Measurements from ENCODE around the gene PRKCZ.
A peak's percentile ranks its signal among the peaks of the same experiment; 100 is the strongest.

PRKCZ gene

DNA sequence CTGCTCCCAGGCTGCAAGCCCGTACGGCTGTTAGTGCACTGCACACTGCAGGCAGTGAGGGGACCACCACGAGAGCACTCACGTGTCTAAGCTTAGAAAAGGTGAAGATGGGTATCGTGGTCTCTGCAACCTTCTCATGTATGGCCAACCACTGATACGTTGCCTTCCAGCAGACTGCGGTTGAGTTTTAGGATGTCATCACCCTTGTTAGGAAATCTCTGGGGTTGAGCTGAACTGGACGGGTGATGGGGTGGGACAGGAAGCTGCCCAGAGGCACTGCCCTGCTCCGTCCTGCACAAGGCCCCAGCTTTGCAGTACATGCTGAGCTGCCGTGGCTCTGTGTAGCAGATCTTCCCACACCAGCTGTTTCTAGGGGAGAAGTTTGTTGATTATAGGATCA is 101.0 kb downstream of the PRKCZ start:
- TF ChIP-seq, protein P1, sequence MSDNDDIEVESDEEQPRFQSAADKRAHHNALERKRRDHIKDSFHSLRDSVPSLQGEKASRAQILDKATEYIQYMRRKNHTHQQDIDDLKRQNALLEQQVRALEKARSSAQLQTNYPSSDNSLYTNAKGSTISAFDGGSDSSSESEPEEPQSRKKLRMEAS (IDR thresholded peaks at IDR 0.05; ENCODE audit: low read depth, low read length) = peak; percentile 90
- TF ChIP-seq MYC (IDR thresholded peaks at IDR 0.05; ENCODE audit: low read depth, low read length) (peak; percentile 82), POLR2A (IDR thresholded peaks at IDR 0.05; ENCODE audit: extremely low read depth, insufficient read length) (no peak)
- TF ChIP-seq, protein P2, sequence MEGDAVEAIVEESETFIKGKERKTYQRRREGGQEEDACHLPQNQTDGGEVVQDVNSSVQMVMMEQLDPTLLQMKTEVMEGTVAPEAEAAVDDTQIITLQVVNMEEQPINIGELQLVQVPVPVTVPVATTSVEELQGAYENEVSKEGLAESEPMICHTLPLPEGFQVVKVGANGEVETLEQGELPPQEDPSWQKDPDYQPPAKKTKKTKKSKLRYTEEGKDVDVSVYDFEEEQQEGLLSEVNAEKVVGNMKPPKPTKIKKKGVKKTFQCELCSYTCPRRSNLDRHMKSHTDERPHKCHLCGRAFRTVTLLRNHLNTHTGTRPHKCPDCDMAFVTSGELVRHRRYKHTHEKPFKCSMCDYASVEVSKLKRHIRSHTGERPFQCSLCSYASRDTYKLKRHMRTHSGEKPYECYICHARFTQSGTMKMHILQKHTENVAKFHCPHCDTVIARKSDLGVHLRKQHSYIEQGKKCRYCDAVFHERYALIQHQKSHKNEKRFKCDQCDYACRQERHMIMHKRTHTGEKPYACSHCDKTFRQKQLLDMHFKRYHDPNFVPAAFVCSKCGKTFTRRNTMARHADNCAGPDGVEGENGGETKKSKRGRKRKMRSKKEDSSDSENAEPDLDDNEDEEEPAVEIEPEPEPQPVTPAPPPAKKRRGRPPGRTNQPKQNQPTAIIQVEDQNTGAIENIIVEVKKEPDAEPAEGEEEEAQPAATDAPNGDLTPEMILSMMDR (IDR thresholded peaks at IDR 0.05; ENCODE audit: low read depth, low read length) = no peak
- DNase-seq (ENCODE audit: low read depth) = peak; percentile 99
- H3K4me3 ChIP-seq (ENCODE audit: low read depth, low read length) = peak overlapping the region; percentile 28

DNA sequence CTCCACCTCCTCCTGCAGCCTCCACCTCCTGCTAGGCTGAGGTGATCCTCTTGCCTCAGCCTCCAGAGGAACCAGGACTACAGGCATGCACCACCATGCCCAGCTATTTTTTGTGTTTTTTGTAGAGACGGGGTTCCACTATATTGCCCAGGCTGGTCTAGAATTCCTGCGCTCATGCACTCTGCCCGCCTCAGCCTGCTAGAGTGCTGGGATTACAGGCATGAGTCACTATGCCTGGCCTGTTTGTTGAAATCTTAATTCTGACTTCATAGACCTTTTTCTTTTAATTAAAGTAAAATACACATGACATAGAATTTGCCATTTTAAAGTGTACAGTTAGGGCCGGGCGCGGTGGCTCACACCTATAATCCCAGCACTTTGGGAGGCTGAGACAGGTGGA is 101.7 kb downstream of the PRKCZ start:
- TF ChIP-seq, protein P2 (IDR thresholded peaks at IDR 0.05; ENCODE audit: low read depth, low read length) = no peak
- no peak for TF ChIP-seq POLR2A (IDR thresholded peaks at IDR 0.05; ENCODE audit: extremely low read depth, insufficient read length)
- TF ChIP-seq, protein P1 (IDR thresholded peaks at IDR 0.05; ENCODE audit: low read depth, low read length) = no peak
- TF ChIP-seq MYC (IDR thresholded peaks at IDR 0.05; ENCODE audit: low read depth, low read length) = no peak
- H3K4me3 ChIP-seq (ENCODE audit: low read depth, low read length) = peak overlapping the region; percentile 1
- DNase-seq (ENCODE audit: low read depth) = no peak

DNA sequence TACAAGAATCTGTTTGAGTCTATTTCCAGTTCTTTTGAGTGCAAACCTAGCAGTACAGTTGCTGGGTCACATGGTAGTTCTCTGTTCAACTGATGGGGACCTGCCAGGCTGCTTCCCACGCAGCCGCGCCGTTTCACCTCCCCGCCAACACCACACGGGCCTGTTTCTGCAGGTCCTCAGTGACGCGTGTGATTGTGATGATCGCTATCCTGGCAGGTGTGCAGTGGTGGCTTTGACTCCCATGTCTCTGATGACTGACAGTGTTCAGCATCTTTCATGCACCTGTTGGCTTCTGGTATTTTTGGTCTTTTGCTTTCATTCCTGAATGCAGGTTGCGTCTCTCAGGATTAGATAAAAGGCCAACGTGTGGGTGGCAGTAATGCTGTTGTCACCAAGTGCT is 102.7 kb downstream of the PRKCZ start:
- H3K4me3 ChIP-seq (ENCODE audit: low read depth, low read length) = no peak overlapping the region
- TF ChIP-seq, protein P1 (IDR thresholded peaks at IDR 0.05; ENCODE audit: low read depth, low read length) = no peak
- no peak for TF ChIP-seq MYC (IDR thresholded peaks at IDR 0.05; ENCODE audit: low read depth, low read length)
- TF ChIP-seq, protein P2 (IDR thresholded peaks at IDR 0.05; ENCODE audit: low read depth, low read length) = no peak
- TF ChIP-seq POLR2A (IDR thresholded peaks at IDR 0.05; ENCODE audit: extremely low read depth, insufficient read length) = no peak
- no peak for DNase-seq (ENCODE audit: low read depth)

DNA sequence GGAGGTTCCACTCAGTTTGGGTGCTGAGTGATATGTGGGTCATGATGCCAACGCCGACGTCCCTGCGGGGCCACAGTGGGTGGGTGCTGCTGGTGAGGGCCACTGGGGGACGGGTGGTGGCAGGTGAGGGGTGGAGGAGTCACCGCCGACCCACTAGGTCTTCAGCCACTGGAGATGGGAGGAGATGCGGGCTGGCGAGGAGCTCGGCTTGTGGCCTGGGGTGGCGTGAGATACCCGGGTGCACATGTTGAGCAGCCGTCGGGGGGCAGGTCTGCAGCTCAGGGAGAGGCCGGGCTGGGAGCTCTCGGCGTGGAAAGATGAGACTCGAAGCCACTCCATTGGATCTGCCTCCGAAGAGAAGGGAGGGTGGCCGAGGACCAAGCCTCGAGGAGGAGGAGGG is 103.8 kb downstream of the PRKCZ start:
- DNase-seq (ENCODE audit: low read depth) = no peak
- TF ChIP-seq, protein P2 (IDR thresholded peaks at IDR 0.05; ENCODE audit: low read depth, low read length) = no peak
- TF ChIP-seq, protein P1 (IDR thresholded peaks at IDR 0.05; ENCODE audit: low read depth, low read length) = no peak
- no peak for TF ChIP-seq MYC (IDR thresholded peaks at IDR 0.05; ENCODE audit: low read depth, low read length)
- no peak for TF ChIP-seq POLR2A (IDR thresholded peaks at IDR 0.05; ENCODE audit: extremely low read depth, insufficient read length)
- no peak overlapping the region for H3K4me3 ChIP-seq (ENCODE audit: low read depth, low read length)

DNA sequence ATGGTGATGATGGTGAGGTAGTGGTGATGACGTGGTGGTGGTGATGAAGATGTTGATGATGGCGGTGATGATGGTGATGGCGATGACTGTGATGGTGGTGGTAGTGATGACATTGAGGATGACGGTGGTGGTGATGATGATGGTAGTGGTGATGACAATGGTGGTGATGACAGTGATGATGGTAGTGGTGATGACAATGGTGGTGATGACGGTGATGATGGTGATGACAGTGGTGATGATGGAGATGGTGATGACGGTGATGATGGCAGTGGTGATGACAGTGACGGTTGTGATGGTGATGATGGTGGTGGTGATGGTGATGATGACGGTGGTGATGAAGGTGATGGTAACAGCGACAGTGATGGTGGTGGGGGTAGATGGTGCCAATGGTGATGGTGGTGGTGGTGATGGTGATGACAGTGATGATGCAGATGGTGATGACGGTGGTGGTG is 105.0 kb downstream of the PRKCZ start:
- no peak for DNase-seq (ENCODE audit: low read depth)
- TF ChIP-seq POLR2A (IDR thresholded peaks at IDR 0.05; ENCODE audit: extremely low read depth, insufficient read length) (no peak), MYC (IDR thresholded peaks at IDR 0.05; ENCODE audit: low read depth, low read length) (no peak)
- TF ChIP-seq, protein P2 (IDR thresholded peaks at IDR 0.05; ENCODE audit: low read depth, low read length) = no peak
- TF ChIP-seq, protein P1 (IDR thresholded peaks at IDR 0.05; ENCODE audit: low read depth, low read length) = no peak
- H3K4me3 ChIP-seq (ENCODE audit: low read depth, low read length) = no peak overlapping the region

All from NB4 (cell line).